GM21528 (cell line): Measurements from ENCODE around the gene GCN1.

Source experiments
- ATAC-seq: cut with Tn5 transposase; IDR thresholded peaks from one replicate; pipeline ENCODE4 v1.9.1; 2021; ENCODE audit warnings: mild to moderate bottlenecking, moderate library complexity; ENCODE audit not compliant: unreplicated experiment, low FRiP score

GCN1 gene

GRCh38 chr12:120230326-120230973 lies 35.9 kb upstream of the GCN1 start:
- ATAC-seq = no peak

GRCh38 chr12:120229487-120230325 lies 35.2 kb upstream of the GCN1 start:
- ATAC-seq = no peak

GRCh38 chr12:120229071-120229486 lies 34.6 kb upstream of the GCN1 start:
- no peak for ATAC-seq

GRCh38 chr12:120228291-120229070 lies 34.0 kb upstream of the GCN1 start:
- ATAC-seq = peak; percentile 67

- no peak for ATAC-seq
These were observed 33.5 kb upstream of the GCN1 start for GRCh38 chr12:120228041-120228290.

GRCh38 chr12:120227233-120228040 lies 32.9 kb upstream of the GCN1 start:
- no peak for ATAC-seq

- no peak for ATAC-seq
These were observed 31.5 kb upstream of the GCN1 start for GRCh38 chr12:120225852-120226640.

GRCh38 chr12:120225200-120225558 lies 30.7 kb upstream of the GCN1 start:
- no peak for ATAC-seq

- ATAC-seq = no peak
These were observed 30.0 kb upstream of the GCN1 start for GRCh38 chr12:120224304-120225199.

- ATAC-seq = no peak
These were observed 29.2 kb upstream of the GCN1 start for GRCh38 chr12:120223458-120224303.

GRCh38 chr12:120222288-120222832 lies 27.8 kb upstream of the GCN1 start:
- ATAC-seq = no peak

GRCh38 chr12:120221576-120221900 lies 27.0 kb upstream of the GCN1 start:
- ATAC-seq = no peak

- ATAC-seq = no peak
These were observed 26.5 kb upstream of the GCN1 start for GRCh38 chr12:120220838-120221575.

- no peak for ATAC-seq
These were observed 24.4 kb upstream of the GCN1 start for GRCh38 chr12:120218680-120219606.

GRCh38 chr12:120216742-120217605 lies 22.5 kb upstream of the GCN1 start:
- ATAC-seq = no peak
